SIG-M5 treated with dmso at 0.1 percent for 504 hours (cell line): ENCODE measurements around the gene CYP3A4.
"Not testable (repeated sequence)": the region's sequence is repeated elsewhere in the genome, so short reads cannot be mapped to it uniquely, and the experiment has no call there.

ENCODE experiments used
- DNase-seq: peaks from one replicate; lab custom pipeline; 2025; ENCODE audit not compliant: unreplicated experiment; lab: John Stamatoyannopoulos, UW

Gene CYP3A4

GRCh38 chr7:99729486-99730237 lies 54.3 kb downstream of the CYP3A4 start:
- no peak for DNase-seq

- DNase-seq, result no peak
Observed at GRCh38 chr7:99728615-99729014, 55.4 kb downstream of the CYP3A4 start.

- DNase-seq, result not testable (repeated sequence)
Observed at GRCh38 chr7:99723201-99723600, 60.8 kb downstream of the CYP3A4 start.

- DNase-seq, result no peak
Observed at GRCh38 chr7:99720800-99721595, 63.0 kb downstream of the CYP3A4 start.

- DNase-seq, result no peak
Observed at GRCh38 chr7:99719996-99720769, 63.8 kb downstream of the CYP3A4 start.

GRCh38 chr7:99713995-99714570 lies 69.9 kb downstream of the CYP3A4 start:
- DNase-seq, result no peak

GRCh38 chr7:99709838-99710578 lies 74.0 kb downstream of the CYP3A4 start:
- DNase-seq, result no peak

GRCh38 chr7:99709260-99709659 lies 74.7 kb downstream of the CYP3A4 start:
- no peak for DNase-seq

- no peak for DNase-seq
Observed at GRCh38 chr7:99707096-99707495, 76.9 kb downstream of the CYP3A4 start.
